Choroid plexus epithelial cell (primary cell): ENCODE measurements around the gene URGCP.

Source experiments
- DNase-seq: peaks from one replicate; pipeline ENCODE4 v3.0.0-alpha.2; 2010; ENCODE audit warnings: low read depth
- H3K4me3 ChIP-seq: 2 replicates; pipeline ENCODE4 v1.5.1; 2011; ENCODE audit warnings: low read depth, mild to moderate bottlenecking, control low read depth, low read length, moderate library complexity
- TF ChIP-seq, protein P1 (sequence below): conservative IDR thresholded peaks from 2 replicates; pipeline ENCODE4 v1.5.1; 2011; ENCODE audit warnings: low read depth, mild to moderate bottlenecking, control low read depth, inconsistent platforms, low read length, moderate library complexity

Gene URGCP

GRCh38 chr7:43873300-43873699, 33.1 kb downstream of the URGCP start:
- TF ChIP-seq, protein P1, sequence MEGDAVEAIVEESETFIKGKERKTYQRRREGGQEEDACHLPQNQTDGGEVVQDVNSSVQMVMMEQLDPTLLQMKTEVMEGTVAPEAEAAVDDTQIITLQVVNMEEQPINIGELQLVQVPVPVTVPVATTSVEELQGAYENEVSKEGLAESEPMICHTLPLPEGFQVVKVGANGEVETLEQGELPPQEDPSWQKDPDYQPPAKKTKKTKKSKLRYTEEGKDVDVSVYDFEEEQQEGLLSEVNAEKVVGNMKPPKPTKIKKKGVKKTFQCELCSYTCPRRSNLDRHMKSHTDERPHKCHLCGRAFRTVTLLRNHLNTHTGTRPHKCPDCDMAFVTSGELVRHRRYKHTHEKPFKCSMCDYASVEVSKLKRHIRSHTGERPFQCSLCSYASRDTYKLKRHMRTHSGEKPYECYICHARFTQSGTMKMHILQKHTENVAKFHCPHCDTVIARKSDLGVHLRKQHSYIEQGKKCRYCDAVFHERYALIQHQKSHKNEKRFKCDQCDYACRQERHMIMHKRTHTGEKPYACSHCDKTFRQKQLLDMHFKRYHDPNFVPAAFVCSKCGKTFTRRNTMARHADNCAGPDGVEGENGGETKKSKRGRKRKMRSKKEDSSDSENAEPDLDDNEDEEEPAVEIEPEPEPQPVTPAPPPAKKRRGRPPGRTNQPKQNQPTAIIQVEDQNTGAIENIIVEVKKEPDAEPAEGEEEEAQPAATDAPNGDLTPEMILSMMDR, result no peak
- no peak overlapping the region for H3K4me3 ChIP-seq
- peak; percentile 53 for DNase-seq

GRCh38 chr7:43872406-43873110, 33.8 kb downstream of the URGCP start:
- TF ChIP-seq, protein P1, result no peak
- DNase-seq, result peak; percentile 80
- no peak overlapping the region for H3K4me3 ChIP-seq

GRCh38 chr7:43871064-43871463, 35.3 kb downstream of the URGCP start:
- DNase-seq, result no peak
- TF ChIP-seq, protein P1, result no peak
- H3K4me3 ChIP-seq, result no peak overlapping the region

GRCh38 chr7:43870316-43870715, 36.1 kb downstream of the URGCP start:
- H3K4me3 ChIP-seq, result no peak overlapping the region
- no peak for DNase-seq
- TF ChIP-seq, protein P1, result no peak

- TF ChIP-seq, protein P1, result no peak
- DNase-seq, result peak; percentile 95
- H3K4me3 ChIP-seq, result peak overlapping the region; percentile 96
These were observed 36.5 kb downstream of the URGCP start for GRCh38 chr7:43869867-43870240.

DNA sequence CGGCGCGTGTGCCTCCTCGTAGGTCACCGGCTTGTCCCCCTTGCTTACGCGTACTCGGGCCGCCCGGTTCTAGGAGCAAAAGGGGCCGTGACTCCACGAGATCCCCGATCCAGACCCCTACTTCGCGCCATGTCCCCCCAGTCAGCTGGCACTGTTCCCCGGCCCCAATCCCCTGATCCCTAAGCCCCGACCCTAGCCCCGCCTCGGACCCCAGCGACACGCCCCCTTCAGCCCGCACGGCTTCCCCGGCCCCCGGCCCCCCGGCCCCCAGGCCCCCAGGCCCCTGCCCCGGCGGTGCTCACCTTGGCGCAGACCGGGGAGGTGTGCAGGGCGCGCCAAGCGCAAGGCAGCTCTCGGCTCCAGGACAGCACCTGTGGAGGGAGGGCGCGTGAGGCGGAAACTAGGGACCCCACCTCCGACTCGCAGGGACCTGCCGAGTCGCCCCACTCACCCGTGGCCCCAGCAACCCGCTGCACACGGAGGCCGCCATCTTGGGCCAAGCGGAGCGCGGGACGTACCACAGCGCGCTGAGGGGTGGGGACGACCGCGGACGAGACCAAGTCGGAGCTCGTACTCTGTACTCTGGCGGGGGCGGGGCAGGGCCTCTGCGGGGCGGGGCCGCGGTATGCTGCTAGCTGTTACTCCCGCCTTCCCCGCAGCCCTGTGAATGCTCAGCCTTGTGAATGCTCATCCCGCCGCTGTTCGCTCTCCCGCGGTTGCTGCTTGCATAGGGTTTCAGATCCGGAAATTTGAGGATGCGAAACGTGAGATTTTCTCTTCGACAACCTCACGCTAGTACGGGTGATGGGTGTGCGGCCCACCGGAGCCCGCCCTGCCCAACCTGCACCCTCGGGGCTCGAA, 37.2 kb downstream of the URGCP start, which contains the start of gene MRPS24:
Gene MRPS24, minus strand, starts transcription at position 512 of the 861 bp plus-strand sequence. Its CDS starts 22 bp downstream, at position 490.
- TF ChIP-seq, protein P1, result no peak
- H3K4me3 ChIP-seq, result peak within 1 kb of the TSS; percentile 96
- peak; percentile 98 for DNase-seq
